Measurements from ENCODE around the gene AFF2.

- TF ChIP-seq CTCF (IDR thresholded peaks at IDR 0.05 in 2 of 3, conservative IDR thresholded peaks at IDR 0.05 in 1 of 3; ENCODE audit: borderline replicate concordance in 1 of 3, insufficient read depth in 1 of 3, low read depth in 2 of 3, low read length in 2 of 3) = no peak
- TF ChIP-seq POLR2A (IDR thresholded peaks at IDR 0.05; ENCODE audit: borderline replicate concordance, extremely low read depth, insufficient read depth, insufficient read length) = no peak
- TF ChIP-seq SP1 (IDR thresholded peaks at IDR 0.05; ENCODE audit: low read depth) = no peak
- TF ChIP-seq ATF3 (IDR thresholded peaks at IDR 0.05) = no peak
- TF ChIP-seq POLR2AphosphoS5 (IDR thresholded peaks at IDR 0.05; ENCODE audit: low read depth, low read length) = no peak
- no peak for TF ChIP-seq EZH2phosphoT487 (IDR thresholded peaks at IDR 0.05; ENCODE audit: borderline replicate concordance)
- TF ChIP-seq REST (IDR thresholded peaks at IDR 0.05; ENCODE audit: low read depth) = no peak
- TF ChIP-seq FOSL1 (IDR thresholded peaks at IDR 0.05; ENCODE audit: low read depth) = no peak
- no peak for TF ChIP-seq SRF (IDR thresholded peaks at IDR 0.05; ENCODE audit: low read depth)
- TF ChIP-seq EZH2 (IDR thresholded peaks at IDR 0.05) = no peak
- no peak for TF ChIP-seq MAX (IDR thresholded peaks at IDR 0.05)
- no peak for TF ChIP-seq TCF7L2 (IDR thresholded peaks at IDR 0.05; ENCODE audit: borderline replicate concordance, extremely low read depth, insufficient read depth, insufficient read length)
These were observed 92.2 kb downstream of the AFF2 start for GRCh38 chrX:148592595-148592994.

All from HCT116 (cell line).